GM23338 (cell line): ENCODE results near the gene PITPNC1.

Experiments used
- CREB1 ChIP-seq: fragments of 250-450 bp; sonication (Bioruptor Pico); IDR thresholded peaks from 2 replicates; pipeline ENCODE4 v1.5.0; 2020; ENCODE audit warnings: low read depth, mild to moderate bottlenecking, moderate library complexity
- CTCF ChIP-seq, 2 experiments: fragments of 200-600 bp in 1 of 2; sonication (generic) in 1 of 2; conservative IDR thresholded peaks; 2 replicates each; pipeline versions ENCODE4 v1.5.1 to v1.6.1; 2016 to 2017; ENCODE audit warnings: antibody characterized with exemption in 2 of 2, low read depth in 2 of 2, mild to moderate bottlenecking in 2 of 2, moderate library complexity in 1 of 2
- EZH2 ChIP-seq: fragments of 200-600 bp; sonication (generic); IDR thresholded peaks from one replicate; pipeline ENCODE4 v1.8.0; 2017; ENCODE audit warnings: antibody characterized with exemption, mild to moderate bottlenecking, low read depth; ENCODE audit not compliant: unreplicated experiment
- EZH2phosphoT487 ChIP-seq: fragments of 200-600 bp; sonication (generic); IDR thresholded peaks from one replicate; pipeline ENCODE4 v1.8.1; 2018; ENCODE audit warnings: antibody characterized with exemption; ENCODE audit not compliant: unreplicated experiment
- JUNB ChIP-seq: IDR thresholded peaks from one replicate; pipeline ENCODE4 v1.6.1; 2016; ENCODE audit warnings: antibody characterized with exemption; ENCODE audit not compliant: unreplicated experiment
- NANOG ChIP-seq: IDR thresholded peaks from 2 replicates; pipeline ENCODE4 v1.6.1; 2016; ENCODE audit warnings: antibody characterized with exemption, borderline replicate concordance
- POLR2AphosphoS5 ChIP-seq: IDR thresholded peaks from 2 replicates; pipeline ENCODE4 v1.6.1; 2016; ENCODE audit warnings: antibody characterized with exemption, low read depth
- REST ChIP-seq: IDR thresholded peaks from one replicate; pipeline ENCODE4 v1.6.1; 2018; ENCODE audit warnings: antibody characterized with exemption; ENCODE audit not compliant: unreplicated experiment
- STAT1 ChIP-seq: IDR thresholded peaks from one replicate; pipeline ENCODE4 v1.6.1; 2016; ENCODE audit warnings: antibody characterized with exemption; ENCODE audit not compliant: unreplicated experiment

GRCh38 chr17:67602444-67602843 is 225.4 kb downstream of the PITPNC1 start:
- TF ChIP-seq CTCF (conservative IDR thresholded peaks at IDR 0.05; ENCODE audit: low read depth in 2 of 2): no peak
- TF ChIP-seq REST: no peak
- TF ChIP-seq EZH2: no peak
- no peak for TF ChIP-seq CREB1 (CRISPR knock-in tag)
- no peak for TF ChIP-seq JUNB
- TF ChIP-seq STAT1: no peak
- no peak for TF ChIP-seq EZH2phosphoT487
- no peak for TF ChIP-seq POLR2AphosphoS5
- TF ChIP-seq NANOG: no peak
